Mucosa of descending colon (tissue), 3 donors: ENCODE results near the gene TNK2. TPM values are rescaled to one million over a fixed set of nuclear protein-coding genes. Genes with fewer than 3 reads are reported as not detected.
"Not testable (repeated sequence)": the region's sequence is repeated elsewhere in the genome, so short reads cannot be mapped to it uniquely, and the experiment has no call there.

Experiments
- ATAC-seq: fragments of 200-7000 bp; cut with Tn5 transposase; one replicate; pipeline ENCODE4 v1.9.1; 2020; ENCODE audit warnings: mild to moderate bottlenecking, moderate library complexity
- DNase-seq, 3 donors: peaks; one replicate each; pipeline ENCODE4 v3.0.0-alpha.2; 2020
- H3K36me3 ChIP-seq: fragments of 200-600 bp; one replicate; pipeline ENCODE4 v1.8.0; 2021; ENCODE audit warnings: low read depth, mild to moderate bottlenecking
- H3K4me1 ChIP-seq: fragments of 200-600 bp; one replicate; pipeline ENCODE4 v1.8.0; 2021; ENCODE audit warnings: low read depth, mild to moderate bottlenecking
- H3K4me3 ChIP-seq: fragments of 200-600 bp; one replicate; pipeline ENCODE4 v1.8.0; 2021; ENCODE audit warnings: mild to moderate bottlenecking
- H3K9me3 ChIP-seq: fragments of 200-600 bp; one replicate; pipeline ENCODE4 v1.8.0; 2021; ENCODE audit warnings: mild to moderate bottlenecking
- CTCF ChIP-seq: fragments of 200-600 bp; IDR thresholded peaks from one replicate; pipeline ENCODE4 v1.8.0; 2022; ENCODE audit warnings: antibody characterized with exemption, mild to moderate bottlenecking
- intact Hi-C, 2 donors: fragments of 100-400 bp; cut with DNase I in 1 of 2; cut with micrococcal nuclease in 1 of 2; formaldehyde crosslinking; loops; one replicate each; pipeline versions ENCODE4 v1.11.0 to v1.11.1; 2022; cut with DNase I, micrococcal nuclease
- total RNA-seq, 3 donors: library from RNA; stranded (reverse); fragmentation: NEBNext Ultra II Directional in 2 of 3; extraction: Animal tissue kit (Norgen Biotek cat#: 25700) in 2 of 3; gene quantifications; one replicate each; pipeline versions ENCODE4 v1.2.1 to v1.2.4, GENCODE V29; 2021 to 2023
- donor health status: DM: no; HTN: no; CAD: no; lungs with moderate emphysema.
- donor health status: DM: no; HTN: no; CAD: no.
- donor health status: DM: no; HTN: yes; CAD: no.

The TNK2 gene
- total RNA-seq, 3 donors from 2014 or later: 16.8 to 61.1 (median 28.0) TPM

- Histone ChIP-seq H3K36me3 (no peaks in the 10 kb centered on the region), H3K4me3 (no peak overlapping the region), H3K9me3 (no peaks in the 10 kb centered on the region), H3K4me1 (no peaks in the 10 kb centered on the region)
- no peak for TF ChIP-seq CTCF
- DNase-seq (no peak), ATAC-seq (no peak)
- intact Hi-C loops: no loop called here
These were observed 13.0 kb upstream of the TNK2 start for GRCh38 chr3:195921334-195921791.

- no peak for TF ChIP-seq CTCF
- DNase-seq (no peak), ATAC-seq (no peak)
- H3K9me3 ChIP-seq: no peaks in the 10 kb centered on the region
- H3K36me3 ChIP-seq: no peaks in the 10 kb centered on the region
- no peaks in the 10 kb centered on the region for H3K4me1 ChIP-seq
- no peak overlapping the region for H3K4me3 ChIP-seq
- intact Hi-C loops: loop anchor here in 1 of 2 donors (5.0 kb wide), 1 partner anchor 61 kb away; no protein-coding TSS in a partner anchor
These were observed 9.8 kb upstream of the TNK2 start for GRCh38 chr3:195918176-195918575.

GRCh38 chr3:195916991-195917390 lies 8.6 kb upstream of the TNK2 start:
- Histone ChIP-seq H3K4me3 (no peak overlapping the region), H3K9me3 (no peaks in the 10 kb centered on the region), H3K36me3 (no peaks in the 10 kb centered on the region), H3K4me1 (no peaks in the 10 kb centered on the region)
- intact Hi-C loops: loop anchor here in 1 of 2 donors (5.0 kb wide), 1 partner anchor 60 kb away; no protein-coding TSS in a partner anchor
- no peak for DNase-seq
- no peak for TF ChIP-seq CTCF
- no peak for ATAC-seq

GRCh38 chr3:195916291-195916690 lies 7.9 kb upstream of the TNK2 start:
- H3K9me3 ChIP-seq: no peaks in the 10 kb centered on the region
- ATAC-seq: no peak
- DNase-seq: no peak
- no peak for TF ChIP-seq CTCF
- H3K4me3 ChIP-seq: no peak overlapping the region
- intact Hi-C loops: loop anchor here in 1 of 2 donors (5.0 kb wide), 1 partner anchor 59 kb away; no protein-coding TSS in a partner anchor
- H3K4me1 ChIP-seq: no peaks in the 10 kb centered on the region
- H3K36me3 ChIP-seq: no peaks in the 10 kb centered on the region

- intact Hi-C loops: loop anchor here (2.0 to 5.0 kb wide), 2 partner anchors 56 to 58 kb away; no protein-coding TSS in a partner anchor
- H3K4me3 ChIP-seq: no peak overlapping the region
- H3K36me3 ChIP-seq: no peaks in the 10 kb centered on the region
- TF ChIP-seq CTCF: peak; percentile 91
- no peaks in the 10 kb centered on the region for H3K4me1 ChIP-seq
- peak; percentile 98 for ATAC-seq
- DNase-seq: peak; percentile 91 to 94 (median 91)
- H3K9me3 ChIP-seq: no peaks in the 10 kb centered on the region
These were observed 6.5 kb upstream of the TNK2 start for GRCh38 chr3:195914648-195915473.

GRCh38 chr3:195914146-195914545 lies 5.8 kb upstream of the TNK2 start:
- intact Hi-C loops: loop anchor here in 1 of 2 donors (2.0 kb wide), 1 partner anchor 55 kb away; no protein-coding TSS in a partner anchor
- DNase-seq, H3K9me3 ChIP-seq: not testable (repeated sequence)

More at GRCh38 chr3:195914146-195914545, 5.8 kb upstream of the TNK2 start:
- not testable (repeated sequence) for H3K36me3 ChIP-seq, H3K4me1 ChIP-seq, ATAC-seq, H3K4me3 ChIP-seq
